ENCODE results near the gene PLEKHN1.

DNA sequence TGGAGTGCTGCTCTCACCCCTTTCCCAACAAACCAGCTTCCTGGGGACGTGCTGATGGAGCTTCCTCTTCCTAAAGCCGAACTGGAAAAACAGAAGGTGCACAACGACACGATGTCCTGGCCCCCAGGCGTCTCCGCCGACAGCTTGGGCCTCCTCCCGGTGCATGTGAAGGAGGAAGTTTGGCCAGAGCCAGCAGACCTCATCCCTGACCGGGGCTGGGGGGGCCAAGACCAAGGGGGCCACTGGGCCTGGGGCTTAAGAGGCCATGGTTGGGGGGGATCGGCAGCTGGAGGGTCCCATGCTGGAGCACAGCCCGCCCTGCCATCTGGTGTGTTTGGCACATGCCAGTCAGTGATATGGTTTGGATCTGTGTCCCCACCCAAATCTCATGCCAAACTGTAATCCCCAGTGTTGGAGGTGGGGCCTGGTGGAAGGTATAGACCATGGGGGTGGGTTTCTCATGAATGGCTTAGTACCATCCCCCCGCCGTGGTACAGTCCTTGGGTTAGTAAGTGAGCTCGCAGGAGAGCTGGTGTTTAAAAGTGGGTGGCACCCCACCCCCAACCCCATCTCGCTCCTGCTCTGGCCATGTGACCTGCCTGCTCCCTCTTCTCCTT is 27.2 kb downstream of the PLEKHN1 start:
- TF ChIP-seq EZH2 (IDR thresholded peaks at IDR 0.05; ENCODE audit: borderline replicate concordance, low read depth, low read length, severe bottlenecking) (no peak), JUN (IDR thresholded peaks at IDR 0.05; ENCODE audit: borderline replicate concordance, insufficient read depth, insufficient read length, low read depth) (no peak), POLR2AphosphoS5 (IDR thresholded peaks at IDR 0.05; ENCODE audit: insufficient read depth, low read depth, low read length) (no peak)
- TF ChIP-seq, protein P1, sequence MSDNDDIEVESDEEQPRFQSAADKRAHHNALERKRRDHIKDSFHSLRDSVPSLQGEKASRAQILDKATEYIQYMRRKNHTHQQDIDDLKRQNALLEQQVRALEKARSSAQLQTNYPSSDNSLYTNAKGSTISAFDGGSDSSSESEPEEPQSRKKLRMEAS (IDR thresholded peaks at IDR 0.05; ENCODE audit: insufficient read depth, insufficient read length), result no peak

Measured in endothelial cell of umbilical vein (primary cell).